SU-DHL-6 (cell line): ENCODE measurements around the gene HOXD9.

Source experiments
- H2AFZ ChIP-seq: fragments of 200-600 bp; sonication (generic); 2 replicates; pipeline ENCODE4 v1.6.1; 2014; ENCODE audit warnings: low read depth, mild to moderate bottlenecking, moderate library complexity, mixed read lengths, antibody characterized with exemption, low read length; ENCODE audit not compliant: severe bottlenecking
- H3F3A ChIP-seq: fragments of 200-600 bp; shearing (Covaris generic); 2 replicates; pipeline ENCODE4 v1.6.0; 2016; ENCODE audit warnings: antibody characterized with exemption, mild to moderate bottlenecking; ENCODE audit not compliant: insufficient read depth
- H3K27ac ChIP-seq: fragments of 200-600 bp; sonication (generic); 2 replicates; pipeline ENCODE4 v1.5.1; 2016; ENCODE audit warnings: low read depth, mild to moderate bottlenecking, low read length, moderate library complexity, mixed read lengths
- H3K27me3 ChIP-seq: fragments of 200-600 bp; sonication (generic), shearing (Covaris generic); 2 replicates; pipeline ENCODE4 v1.6.0; 2014; ENCODE audit warnings: mild to moderate bottlenecking, low read length
- H3K36me3 ChIP-seq: fragments of 200-600 bp; sonication (generic); 2 replicates; pipeline ENCODE4 v1.6.1; 2014; ENCODE audit warnings: mild to moderate bottlenecking, low read length, mixed read lengths
- H3K4me2 ChIP-seq: fragments of 300-600, 200-600 bp; shearing (Covaris generic), sonication (generic); 2 replicates; pipeline ENCODE4 v1.6.0; 2014; ENCODE audit warnings: low read length, low read depth, mild to moderate bottlenecking; ENCODE audit not compliant: poor library complexity, severe bottlenecking
- H3K4me3 ChIP-seq: fragments of 200-600 bp; sonication (generic); 2 replicates; pipeline ENCODE4 v1.5.1; 2014; ENCODE audit warnings: antibody characterized with exemption, low read length, mild to moderate bottlenecking, mixed read lengths; ENCODE audit not compliant: insufficient read depth, poor library complexity, severe bottlenecking
- H3K79me2 ChIP-seq: fragments of 200-600 bp; sonication (generic); 2 replicates; pipeline ENCODE4 v1.6.1; 2014; ENCODE audit warnings: mild to moderate bottlenecking, low read length, moderate library complexity; ENCODE audit not compliant: insufficient read depth
- H3K9ac ChIP-seq: fragments of 200-600 bp; sonication (generic); 2 replicates; pipeline ENCODE4 v1.7.0; 2014; ENCODE audit warnings: mild to moderate bottlenecking, low read length
- H3K9me2 ChIP-seq: fragments of 200-600 bp; sonication (generic); replicated peaks from 2 replicates; pipeline ENCODE4 v1.6.1; 2014; ENCODE audit warnings: low read length; ENCODE audit not compliant: insufficient read depth
- H3K9me3 ChIP-seq: fragments of 200-600 bp; sonication (generic); 2 replicates; pipeline ENCODE4 v1.6.1; 2014; ENCODE audit warnings: low read length, mixed read lengths; ENCODE audit not compliant: insufficient read depth
- H4K20me1 ChIP-seq: fragments of 200-600 bp; sonication (generic); 2 replicates; pipeline ENCODE4 v1.6.1; 2014; ENCODE audit warnings: low read depth, mild to moderate bottlenecking, antibody characterized with exemption, low read length, moderate library complexity, mixed read lengths
- CTCF ChIP-seq: fragments of 200-600 bp; sonication (generic); IDR thresholded peaks from one replicate; pipeline ENCODE4 v1.5.1; 2017; ENCODE audit warnings: antibody characterized with exemption, mild to moderate bottlenecking, low read length, moderate library complexity; ENCODE audit not compliant: insufficient read depth, poor library complexity, severe bottlenecking
- EZH2phosphoT487 ChIP-seq: fragments of 200-600 bp; sonication (generic), shearing (Covaris generic); conservative IDR thresholded peaks from 2 replicates; pipeline ENCODE4 v1.6.1; 2018; ENCODE audit warnings: mild to moderate bottlenecking, antibody characterized with exemption, low read length, moderate library complexity, mixed read lengths

The HOXD9 gene

GRCh38 chr2:176171351-176172006 is 49.0 kb downstream of the HOXD9 start:
- Histone ChIP-seq H3K27ac (no peak overlapping the region), H3K9me3 (no peaks in the 10 kb centered on the region), H3K9ac (no peak overlapping the region), H2AFZ (no peak overlapping the region), H3F3A (no peaks in the 10 kb centered on the region), H4K20me1 (no peaks in the 10 kb centered on the region), H3K36me3 (no peaks in the 10 kb centered on the region), H3K79me2 (no peaks in the 10 kb centered on the region), H3K4me2 (no peak overlapping the region), H3K9me2 (no peaks in the 10 kb centered on the region), H3K27me3 (no peaks in the 10 kb centered on the region), H3K4me3 (no peak overlapping the region)
- TF ChIP-seq EZH2phosphoT487 (no peak), CTCF (no peak)

GRCh38 chr2:176172007-176172894 is 49.7 kb downstream of the HOXD9 start:
- Histone ChIP-seq H3K9me2 (no peaks in the 10 kb centered on the region), H3K27me3 (no peaks in the 10 kb centered on the region), H3K9me3 (no peaks in the 10 kb centered on the region), H3F3A (no peaks in the 10 kb centered on the region), H3K4me2 (no peak overlapping the region), H3K27ac (no peak overlapping the region), H3K9ac (no peak overlapping the region), H3K36me3 (no peaks in the 10 kb centered on the region), H2AFZ (no peak overlapping the region), H3K4me3 (no peak overlapping the region), H4K20me1 (no peaks in the 10 kb centered on the region), H3K79me2 (no peaks in the 10 kb centered on the region)
- no peak for TF ChIP-seq CTCF
- TF ChIP-seq EZH2phosphoT487: no peak

GRCh38 chr2:176172895-176173566 is 50.5 kb downstream of the HOXD9 start:
- H3K27ac ChIP-seq: no peak overlapping the region
- H3K27me3 ChIP-seq: no peaks in the 10 kb centered on the region
- no peaks in the 10 kb centered on the region for H3K9me2 ChIP-seq
- no peak overlapping the region for H3K9ac ChIP-seq
- no peaks in the 10 kb centered on the region for H3K36me3 ChIP-seq
- no peaks in the 10 kb centered on the region for H4K20me1 ChIP-seq
- TF ChIP-seq EZH2phosphoT487 (no peak), CTCF (no peak)
- no peaks in the 10 kb centered on the region for H3K9me3 ChIP-seq
- no peak overlapping the region for H3K4me2 ChIP-seq
- no peaks in the 10 kb centered on the region for H3F3A ChIP-seq
- H3K4me3 ChIP-seq: no peak overlapping the region
- no peaks in the 10 kb centered on the region for H3K79me2 ChIP-seq
- H2AFZ ChIP-seq: no peak overlapping the region
